GM19324 (cell line): ENCODE measurements around the gene KCNQ1.

Experiments used
- ATAC-seq: cut with Tn5 transposase; IDR thresholded peaks from one replicate; pipeline ENCODE4 v1.9.1; 2021; ENCODE audit warnings: mild to moderate bottlenecking, moderate library complexity; ENCODE audit not compliant: unreplicated experiment, low FRiP score

KCNQ1 gene

GRCh38 chr11:2892215-2892966, 447.6 kb downstream of the KCNQ1 start:
- ATAC-seq, result no peak

GRCh38 chr11:2892967-2893528, 448.2 kb downstream of the KCNQ1 start:
- no peak for ATAC-seq

GRCh38 chr11:2893935-2894334, 449.1 kb downstream of the KCNQ1 start:
- ATAC-seq, result no peak

- no peak for ATAC-seq
Observed at GRCh38 chr11:2896047-2896446, 451.2 kb downstream of the KCNQ1 start.

GRCh38 chr11:2897048-2897447, 452.2 kb downstream of the KCNQ1 start:
- no peak for ATAC-seq

DNA sequence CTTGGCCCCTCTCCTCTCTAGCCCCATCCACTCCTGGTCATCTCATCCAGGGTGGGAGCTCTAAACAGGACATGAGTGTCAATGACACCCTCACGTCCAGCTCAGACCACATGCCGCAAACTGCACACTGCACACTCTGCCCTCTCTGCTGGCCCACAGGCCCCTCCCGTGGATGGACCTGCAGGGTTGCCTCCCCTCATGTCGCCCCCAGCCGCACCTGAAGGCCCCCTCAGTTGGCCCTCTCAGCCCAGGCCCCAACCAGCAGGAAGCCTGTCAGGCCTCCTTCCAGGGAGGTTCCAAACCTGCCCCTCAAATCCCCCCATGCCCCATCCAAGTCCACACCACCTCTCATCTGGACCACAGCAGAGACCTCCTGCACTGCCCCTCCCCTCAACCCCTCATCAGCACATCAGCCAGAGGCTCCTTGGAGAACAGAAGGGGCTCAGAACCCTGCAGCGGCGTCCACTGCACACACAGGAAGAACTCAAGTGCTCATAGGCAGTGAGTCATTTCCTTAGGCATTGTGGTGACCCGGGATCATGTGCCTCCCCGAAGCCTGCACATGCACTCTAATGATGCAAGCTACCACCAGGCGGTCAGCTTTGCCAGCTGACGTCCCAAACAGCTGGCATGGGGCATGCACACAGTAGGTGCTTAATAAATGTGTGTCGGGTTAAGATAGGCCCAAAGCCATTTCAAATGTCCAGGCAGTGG, 453.7 kb downstream of the KCNQ1 start:
- no peak for ATAC-seq
